GM08714 (cell line): ENCODE results near the gene BTBD9.

Experiments used
- H3K4me3 ChIP-seq: fragments of 200-500 bp; sonication (Bioruptor generic); 2 replicates; pipeline ENCODE4 v1.5.1; 2014; ENCODE audit warnings: mild to moderate bottlenecking, low read length, inconsistent platforms
- ZNF274 ChIP-seq: IDR thresholded peaks from 2 replicates; pipeline ENCODE4 v1.6.1; 2012; ENCODE audit warnings: mild to moderate bottlenecking, low read depth, low read length

BTBD9 gene

DNA sequence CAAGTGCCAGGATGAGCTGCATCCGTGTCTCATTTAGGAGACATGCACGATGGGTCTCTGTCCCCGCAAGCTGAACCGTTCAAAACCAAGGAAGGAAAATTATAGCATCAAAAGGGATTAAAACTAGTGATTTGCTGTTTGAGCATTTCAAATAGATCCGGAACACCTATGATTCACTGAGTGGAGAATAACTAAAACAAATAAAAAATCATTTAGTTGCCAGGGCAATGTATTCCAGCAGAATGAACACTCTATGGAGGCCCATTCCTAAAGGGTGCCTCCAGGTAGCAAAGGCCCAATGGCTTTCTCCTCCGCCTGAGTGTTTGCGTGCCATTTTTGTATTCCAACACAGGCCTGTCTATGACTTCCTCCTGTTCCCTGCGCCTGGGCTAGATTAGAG lies 465.4 kb downstream of the BTBD9 start:
- no peak overlapping the region for H3K4me3 ChIP-seq
- no peak for TF ChIP-seq ZNF274

DNA sequence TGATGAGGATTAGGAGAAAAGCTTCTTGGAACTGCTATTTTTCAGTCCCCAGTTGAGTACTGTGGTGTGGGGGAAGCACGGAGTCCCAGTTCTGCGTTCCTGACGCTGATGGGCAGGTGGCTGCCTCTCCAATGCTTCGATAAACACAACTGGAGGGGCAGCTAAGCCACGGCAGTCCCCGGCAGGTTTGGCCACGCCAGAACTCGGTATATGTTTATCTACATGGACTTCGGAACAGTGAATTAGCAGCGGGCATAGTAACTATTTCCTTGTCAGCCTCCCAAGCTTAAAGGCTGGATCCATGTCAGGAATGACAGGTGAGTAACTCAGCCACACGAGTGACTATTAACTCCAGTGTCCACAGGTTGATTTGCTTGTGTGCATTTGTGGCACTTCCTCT lies 465.8 kb downstream of the BTBD9 start:
- H3K4me3 ChIP-seq, result no peak overlapping the region
- TF ChIP-seq ZNF274, result no peak

GRCh38 chr6:38172739-38173410 lies 466.9 kb downstream of the BTBD9 start:
- no peak overlapping the region for H3K4me3 ChIP-seq
- no peak for TF ChIP-seq ZNF274

DNA sequence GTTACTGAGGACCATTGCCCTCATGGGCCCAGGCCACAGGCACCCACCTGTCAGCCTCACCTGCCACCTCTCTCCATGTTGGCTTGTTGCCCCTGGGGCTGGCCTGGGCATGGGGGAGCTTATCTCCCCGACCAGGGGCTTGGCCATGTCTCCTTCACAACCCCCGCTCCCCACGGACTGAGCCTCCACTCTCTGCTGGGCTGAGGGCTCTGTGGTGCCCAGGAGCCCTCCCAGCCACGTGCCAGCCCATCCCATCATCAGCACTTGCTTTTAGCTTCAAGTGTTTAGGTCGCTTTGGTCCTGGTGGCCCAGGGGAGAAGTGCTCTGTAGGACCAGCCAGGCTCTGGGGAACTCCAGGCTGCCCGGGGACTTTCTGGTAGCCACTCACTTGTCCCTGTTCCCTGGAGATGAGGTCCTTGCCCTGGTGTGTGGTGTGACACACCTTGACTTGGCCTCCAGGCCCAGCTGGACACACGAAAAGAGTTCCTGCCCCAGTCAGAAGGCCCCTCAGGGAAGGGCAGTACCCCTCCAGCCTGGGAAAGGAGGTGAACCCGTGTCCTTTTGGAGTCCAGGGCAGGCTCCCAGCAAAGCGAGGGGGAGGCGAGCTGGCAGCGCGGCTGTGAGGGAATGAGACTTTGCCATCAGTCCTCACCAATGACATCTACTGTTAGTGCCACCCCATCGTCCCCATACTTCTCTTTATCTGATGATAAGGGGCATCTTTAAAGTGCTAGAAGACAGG lies 467.6 kb downstream of the BTBD9 start:
- TF ChIP-seq ZNF274, result no peak
- no peak overlapping the region for H3K4me3 ChIP-seq

GRCh38 chr6:38170666-38171355 lies 468.9 kb downstream of the BTBD9 start:
- no peak overlapping the region for H3K4me3 ChIP-seq
- TF ChIP-seq ZNF274, result no peak

- TF ChIP-seq ZNF274, result no peak
These were observed 469.7 kb downstream of the BTBD9 start for GRCh38 chr6:38169977-38170526.

DNA sequence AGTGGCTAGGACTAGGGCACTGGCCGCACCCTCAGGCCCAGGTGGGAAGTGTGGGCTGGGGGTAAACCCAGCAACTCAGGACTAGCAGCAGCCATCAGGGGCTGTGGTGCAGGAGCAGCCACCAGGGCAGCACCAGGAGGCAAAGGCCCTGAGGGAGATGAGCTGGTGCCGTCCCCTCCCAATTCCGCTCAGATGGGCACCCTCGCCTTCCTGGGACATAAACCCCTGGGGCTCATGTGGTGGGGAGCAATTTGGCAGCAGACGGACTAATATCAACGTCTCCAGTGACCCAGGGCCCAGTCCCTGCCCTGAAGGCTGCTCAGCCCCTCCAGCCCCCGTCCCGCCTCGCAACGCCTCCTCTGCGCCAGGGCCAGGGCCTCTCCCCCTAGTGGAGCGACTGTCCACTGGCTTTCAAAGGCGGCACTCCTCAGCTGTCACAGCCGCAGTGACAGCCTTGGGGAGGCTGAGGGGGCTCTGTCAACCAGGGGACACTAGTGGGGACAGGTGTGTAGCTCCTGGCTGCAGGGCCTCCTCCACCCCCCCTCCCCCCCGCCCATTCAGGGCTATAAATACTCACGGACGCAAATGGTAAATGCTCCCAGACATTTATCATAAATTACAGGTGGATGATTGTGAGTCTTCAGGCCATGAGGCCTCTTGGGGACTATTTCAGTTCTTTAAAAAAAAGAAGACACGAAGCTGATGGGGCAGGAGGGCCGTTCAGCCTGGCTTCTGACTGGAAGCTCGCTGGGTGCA lies 470.3 kb downstream of the BTBD9 start:
- no peak for TF ChIP-seq ZNF274

More at GRCh38 chr6:38169977-38170526, 469.7 kb downstream of the BTBD9 start:
- no peak overlapping the region for H3K4me3 ChIP-seq

GRCh38 chr6:38168699-38169098 lies 471.0 kb downstream of the BTBD9 start:
- H3K4me3 ChIP-seq, result no peak overlapping the region
- TF ChIP-seq ZNF274, result no peak

More for the DNA sequence above, 470.3 kb downstream of the BTBD9 start:
- H3K4me3 ChIP-seq, result no peak overlapping the region

- H3K4me3 ChIP-seq, result no peak overlapping the region
- TF ChIP-seq ZNF274, result no peak
These were observed 471.6 kb downstream of the BTBD9 start for GRCh38 chr6:38168126-38168525.

GRCh38 chr6:38167598-38167997 lies 472.1 kb downstream of the BTBD9 start:
- TF ChIP-seq ZNF274, result no peak
- no peak overlapping the region for H3K4me3 ChIP-seq

- H3K4me3 ChIP-seq, result no peak overlapping the region
- TF ChIP-seq ZNF274, result no peak
These were observed 473.1 kb downstream of the BTBD9 start for GRCh38 chr6:38166411-38167240.

DNA sequence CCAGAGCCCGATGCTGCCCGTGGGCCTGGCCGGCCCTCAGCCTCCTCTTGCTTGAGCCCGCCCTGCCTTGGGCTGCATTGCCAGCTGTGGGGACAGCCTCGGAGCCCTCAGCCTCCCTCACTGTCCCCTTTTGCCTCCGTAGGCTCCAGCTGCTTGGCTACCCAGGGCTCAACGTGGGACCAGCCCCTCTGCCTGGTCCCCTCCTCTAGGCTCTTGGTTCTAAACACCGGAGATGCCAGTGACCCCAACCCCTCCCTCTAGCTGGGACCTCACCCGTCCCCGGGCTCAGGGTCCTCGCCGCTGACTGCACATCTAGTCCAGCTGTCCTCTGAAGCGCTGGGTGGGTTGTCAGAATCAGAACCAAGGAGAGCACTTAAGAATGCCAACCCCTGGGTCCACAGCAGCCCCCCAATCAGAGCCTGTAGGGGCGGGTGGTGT lies 475.0 kb downstream of the BTBD9 start:
- no peak overlapping the region for H3K4me3 ChIP-seq
- TF ChIP-seq ZNF274, result no peak

- H3K4me3 ChIP-seq, result no peak overlapping the region
- no peak for TF ChIP-seq ZNF274
These were observed 475.6 kb downstream of the BTBD9 start for GRCh38 chr6:38164131-38164481.
